ENCODE measurements around the gene R3HDM4. TPM values are rescaled to one million over a fixed set of nuclear protein-coding genes. Genes with fewer than 3 reads are reported as not detected.

R3HDM4 gene
- total RNA-seq, 1 donor from 2014 or later, result 57.9 TPM

- H3K4me3 Mint-ChIP-seq (ENCODE audit: unreplicated experiment), result no peak overlapping the region
- TF ChIP-seq CTCF (IDR thresholded peaks at IDR 0.05; ENCODE audit: insufficient read depth, low read depth, low read length), result no peak
- TF ChIP-seq EZH2 (IDR thresholded peaks at IDR 0.05; ENCODE audit: insufficient read depth, low read length), result no peak
Observed at GRCh38 chr19:884420-885211, 28.4 kb downstream of the R3HDM4 start.

GRCh38 chr19:883661-884211 lies 29.3 kb downstream of the R3HDM4 start:
- no peak overlapping the region for H3K4me3 ChIP-seq (ENCODE audit: insufficient read depth, low read depth, low read length)
- no peak overlapping the region for H3K4me3 Mint-ChIP-seq (ENCODE audit: unreplicated experiment)
- no peak overlapping the region for H3K4me2 ChIP-seq (ENCODE audit: low read length)
- H3K9me3 ChIP-seq (ENCODE audit: insufficient read depth, low read depth, low read length), result no peaks in the 10 kb centered on the region
- H3K9me3 Mint-ChIP-seq (ENCODE audit: unreplicated experiment), result no peaks in the 10 kb centered on the region
- H3K4me1 Mint-ChIP-seq (ENCODE audit: low read depth, unreplicated experiment), result no peaks in the 10 kb centered on the region
- peaks cover 14% of the 10 kb centered on the region for H3K36me3 Mint-ChIP-seq (ENCODE audit: low read depth, unreplicated experiment)
- no peaks in the 10 kb centered on the region for H3K27me3 Mint-ChIP-seq (ENCODE audit: low read depth, unreplicated experiment)
- H3K79me2 ChIP-seq (ENCODE audit: insufficient read depth, low read length), result no peaks in the 10 kb centered on the region
- TF ChIP-seq CTCF (IDR thresholded peaks at IDR 0.05; ENCODE audit: insufficient read depth, low read depth, low read length) (no peak), EZH2 (IDR thresholded peaks at IDR 0.05; ENCODE audit: insufficient read depth, low read length) (no peak)
- no peak for FAIRE-seq
- no peaks in the 10 kb centered on the region for H3K27me3 ChIP-seq (ENCODE audit: insufficient read depth, low read length)
- H3K27ac Mint-ChIP-seq (ENCODE audit: unreplicated experiment), result no peak overlapping the region
- DNase-seq (ENCODE audit: low read depth), result no peak
- no peak overlapping the region for H3K27ac ChIP-seq (ENCODE audit: low read depth, low read length)
- H4K20me1 ChIP-seq (ENCODE audit: insufficient read depth, low read length), result peaks cover 11% of the 10 kb centered on the region
- H2AFZ ChIP-seq (ENCODE audit: low read depth, low read length), result no peak overlapping the region
- H3K4me1 ChIP-seq (ENCODE audit: insufficient read depth, low read length), result no peaks in the 10 kb centered on the region
- H3K9ac ChIP-seq (ENCODE audit: low read length), result no peak overlapping the region
- H3K36me3 ChIP-seq (ENCODE audit: insufficient read depth, low read length), result peaks cover 7% of the 10 kb centered on the region

More at GRCh38 chr19:884420-885211, 28.4 kb downstream of the R3HDM4 start:
- no peak overlapping the region for H3K27ac ChIP-seq (ENCODE audit: low read depth, low read length)
- H4K20me1 ChIP-seq (ENCODE audit: insufficient read depth, low read length), result peaks cover 7% of the 10 kb centered on the region
- H3K36me3 ChIP-seq (ENCODE audit: insufficient read depth, low read length), result peaks cover 7% of the 10 kb centered on the region
- no peak overlapping the region for H3K4me2 ChIP-seq (ENCODE audit: low read length)
- Mint-ChIP-seq H3K36me3 (ENCODE audit: low read depth, unreplicated experiment) (peaks cover 16% of the 10 kb centered on the region), H3K9me3 (ENCODE audit: unreplicated experiment) (no peaks in the 10 kb centered on the region), H3K27ac (ENCODE audit: unreplicated experiment) (no peak overlapping the region), H3K4me1 (ENCODE audit: low read depth, unreplicated experiment) (no peaks in the 10 kb centered on the region), H3K27me3 (ENCODE audit: low read depth, unreplicated experiment) (no peaks in the 10 kb centered on the region)
- no peaks in the 10 kb centered on the region for H3K27me3 ChIP-seq (ENCODE audit: insufficient read depth, low read length)
- DNase-seq (ENCODE audit: low read depth) (no peak), FAIRE-seq (no peak)
- H2AFZ ChIP-seq (ENCODE audit: low read depth, low read length), result no peak overlapping the region
- H3K9ac ChIP-seq (ENCODE audit: low read length), result no peak overlapping the region
- H3K4me3 ChIP-seq (ENCODE audit: insufficient read depth, low read depth, low read length), result no peak overlapping the region
- H3K79me2 ChIP-seq (ENCODE audit: insufficient read depth, low read length), result no peaks in the 10 kb centered on the region
- no peaks in the 10 kb centered on the region for H3K4me1 ChIP-seq (ENCODE audit: insufficient read depth, low read length)
- no peaks in the 10 kb centered on the region for H3K9me3 ChIP-seq (ENCODE audit: insufficient read depth, low read depth, low read length)
